ENCODE measurements around the gene NRCAM.
"Not testable (repeated sequence)": the region's sequence is repeated elsewhere in the genome, so short reads cannot be mapped to it uniquely, and the experiment has no call there.

The NRCAM gene

DNA sequence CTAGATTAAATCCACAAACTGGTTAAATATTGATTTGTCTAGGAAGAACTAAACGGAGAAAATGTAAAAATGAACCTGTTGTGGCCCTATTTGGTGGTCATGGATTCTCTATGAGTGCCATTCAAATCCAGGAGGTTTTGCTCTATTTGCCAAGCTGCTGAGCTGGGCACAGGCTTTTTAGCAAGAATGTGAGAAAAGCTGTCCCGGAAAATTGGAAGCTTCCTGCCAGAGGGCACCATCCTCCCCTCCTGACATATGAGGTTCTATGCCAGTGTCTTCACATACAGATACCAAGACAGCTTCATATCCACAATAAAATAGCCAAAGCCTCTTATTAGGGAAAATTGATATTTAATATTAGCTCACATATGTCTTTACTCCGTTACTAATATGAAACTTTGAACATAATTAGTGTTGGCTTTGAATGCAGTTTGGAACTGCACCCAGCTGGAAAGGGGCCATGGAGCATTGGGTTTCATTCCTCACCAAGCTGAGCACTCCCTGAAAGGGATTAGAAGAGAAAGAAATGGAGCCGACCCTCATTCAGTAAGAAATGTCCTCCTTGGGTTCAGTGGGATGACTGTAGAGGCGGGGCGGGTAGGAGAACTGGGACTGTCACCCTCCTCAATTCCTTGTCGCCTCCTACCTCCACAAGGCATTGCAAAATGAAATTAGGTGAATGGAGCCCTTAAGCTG is 47.8 kb downstream of the NRCAM start:
- Mint-ChIP-seq H3K4me1 (peaks cover 9% of the 10 kb centered on the region), H3K36me3 (peaks cover 2% of the 10 kb centered on the region), H3K27ac (no peak overlapping the region), H3K9me3 (peaks cover 2% of the 10 kb centered on the region), H3K27me3 (no peaks in the 10 kb centered on the region), H3K4me3 (no peak overlapping the region)
- ATAC-seq (ENCODE audit: low read depth) = no peak
- no peak for DNase-seq (ENCODE audit: low spot score in 2 of 2)

DNA sequence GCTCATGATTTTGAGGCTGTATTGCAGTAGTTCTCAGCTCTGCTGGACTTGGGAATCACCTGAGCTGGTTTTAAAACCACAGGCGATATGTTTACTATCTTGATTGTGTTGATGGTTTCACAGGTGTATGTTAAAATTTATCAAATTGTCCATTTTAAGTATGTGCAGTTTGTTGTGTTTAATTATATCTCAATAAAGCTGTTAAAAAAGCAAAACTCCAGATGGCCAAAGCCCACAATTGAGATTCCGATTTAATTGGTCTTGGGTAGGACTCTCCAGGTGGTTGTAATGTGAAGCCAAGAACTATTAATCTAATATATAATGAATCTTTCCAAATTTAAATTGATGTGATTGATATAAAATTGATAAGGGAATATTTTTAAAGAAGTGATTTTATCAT is 48.6 kb downstream of the NRCAM start:
- Mint-ChIP-seq H3K36me3 (no peaks in the 10 kb centered on the region), H3K27ac (no peak overlapping the region), H3K9me3 (no peaks in the 10 kb centered on the region), H3K4me3 (no peak overlapping the region), H3K27me3 (no peaks in the 10 kb centered on the region), H3K4me1 (peaks cover 10% of the 10 kb centered on the region)
- ATAC-seq (ENCODE audit: low read depth) (no peak), DNase-seq (ENCODE audit: low spot score in 2 of 2) (no peak)

DNA sequence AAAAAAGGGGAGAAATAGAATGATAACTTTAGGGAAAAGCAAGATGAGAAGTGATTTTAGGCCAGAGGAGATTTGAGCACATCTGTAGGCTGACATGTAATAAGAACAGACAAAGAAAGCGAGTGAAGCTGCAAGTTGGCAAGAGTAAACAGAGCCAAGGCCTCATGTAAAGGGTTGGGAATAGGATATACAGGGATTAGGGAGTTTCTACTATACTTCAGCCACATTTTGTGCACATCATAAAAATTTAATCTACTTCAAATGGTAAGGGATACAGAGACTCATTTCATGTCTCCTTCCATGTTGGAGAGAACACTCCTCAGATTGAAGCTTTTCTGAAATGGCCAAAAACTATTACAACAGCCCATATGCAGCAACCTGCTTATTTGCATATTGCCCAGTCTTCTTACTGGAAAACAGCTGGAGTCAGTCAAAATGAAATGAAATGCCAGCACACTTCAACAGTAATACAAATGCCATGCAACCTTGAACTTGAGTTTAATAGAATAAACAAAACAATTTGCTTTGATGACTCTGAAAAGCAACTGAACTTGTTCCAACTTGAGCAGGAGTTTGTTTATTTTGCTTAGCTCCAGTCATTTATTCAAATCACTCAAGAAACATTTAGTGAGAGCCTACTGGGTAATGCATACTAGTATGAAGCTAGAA is 49.9 kb downstream of the NRCAM start:
- Mint-ChIP-seq H3K27me3 (no peaks in the 10 kb centered on the region), H3K27ac (no peak overlapping the region)

DNA sequence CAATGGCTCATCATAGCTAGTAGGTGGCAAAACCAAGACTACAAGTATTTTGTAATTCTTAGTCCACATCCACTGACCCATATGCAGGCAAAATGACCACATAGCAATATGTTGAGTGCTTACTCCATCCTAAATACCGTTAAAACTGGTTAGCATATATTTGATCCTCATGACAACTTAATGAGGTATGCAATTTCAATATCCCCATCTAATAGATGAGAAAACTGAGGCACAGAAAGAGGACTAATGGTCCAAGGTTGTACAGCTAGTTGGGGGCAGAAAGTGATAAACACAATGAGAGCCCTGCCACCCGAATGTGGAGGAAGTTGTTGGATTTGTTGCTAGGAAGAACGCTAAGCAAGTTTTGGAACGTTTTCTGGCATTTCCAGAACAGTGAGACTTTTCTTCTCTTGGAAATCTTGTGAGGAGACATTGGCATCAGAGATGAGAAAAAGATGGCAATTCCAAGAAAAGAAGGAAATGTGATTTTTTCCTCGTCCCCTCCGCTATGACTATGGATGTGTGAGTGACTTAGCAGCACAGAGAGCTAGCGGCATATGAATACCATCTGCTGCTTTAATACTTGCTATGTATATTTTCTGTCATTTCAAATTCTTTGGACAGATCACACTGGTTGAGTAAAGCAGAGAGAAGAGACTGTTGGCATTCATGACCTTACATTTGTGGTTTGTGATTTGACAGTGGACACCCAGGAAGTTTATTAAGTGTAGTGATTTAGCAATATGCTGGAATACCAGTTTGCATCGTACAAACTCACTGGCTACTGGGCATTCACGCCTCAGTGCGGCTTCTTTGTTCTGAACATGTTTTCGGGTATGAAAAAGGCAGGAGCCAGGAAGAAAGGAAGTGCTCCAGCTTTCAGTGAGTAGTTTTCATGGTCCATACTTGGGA is 51.5 kb downstream of the NRCAM start:
- Mint-ChIP-seq H3K4me1 (peaks cover 12% of the 10 kb centered on the region), H3K36me3 (no peaks in the 10 kb centered on the region), H3K27me3 (peaks cover 2% of the 10 kb centered on the region), H3K9me3 (no peaks in the 10 kb centered on the region), H3K4me3 (no peak overlapping the region), H3K27ac (no peak overlapping the region)
- DNase-seq (ENCODE audit: low spot score in 2 of 2) (no peak), ATAC-seq (ENCODE audit: low read depth) (no peak)

More for the DNA sequence above, 49.9 kb downstream of the NRCAM start:
- Mint-ChIP-seq H3K4me1 (peaks cover 12% of the 10 kb centered on the region), H3K4me3 (no peak overlapping the region), H3K9me3 (no peaks in the 10 kb centered on the region), H3K36me3 (no peaks in the 10 kb centered on the region)
- no peak for ATAC-seq (ENCODE audit: low read depth)
- no peak for DNase-seq (ENCODE audit: low spot score in 2 of 2)

DNA sequence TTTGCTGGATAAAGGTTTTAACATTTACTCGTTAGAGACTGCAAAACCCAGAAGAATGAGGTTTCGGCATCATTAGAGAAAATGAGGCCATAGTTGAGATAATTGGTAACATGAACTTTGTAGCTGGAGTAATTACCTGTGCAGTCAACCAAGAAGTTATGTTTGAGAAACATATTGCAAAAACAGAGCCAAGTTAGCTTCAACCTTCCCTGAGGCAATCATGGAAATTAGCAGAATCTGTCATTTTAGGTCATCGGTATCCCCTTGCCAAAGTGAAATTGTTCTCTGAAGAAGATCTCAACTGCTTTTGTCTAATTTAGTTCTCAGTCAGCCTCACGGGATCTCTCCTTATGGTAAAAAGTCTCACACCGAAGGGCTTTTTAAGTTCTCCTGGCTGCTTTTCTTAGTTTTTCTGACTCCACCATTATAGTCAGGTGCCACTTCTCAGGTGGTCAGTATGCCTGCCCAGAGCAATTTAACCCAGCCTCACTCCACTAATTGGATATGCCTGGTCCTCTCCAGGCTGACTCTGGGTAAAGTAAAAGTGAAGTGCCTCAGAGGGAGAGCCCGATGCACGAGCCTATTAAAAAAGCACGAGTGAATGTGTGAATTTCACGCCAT is 52.5 kb downstream of the NRCAM start:
- Mint-ChIP-seq H3K36me3 (no peaks in the 10 kb centered on the region), H3K4me1 (peaks cover 8% of the 10 kb centered on the region), H3K27me3 (peaks cover 3% of the 10 kb centered on the region), H3K4me3 (no peak overlapping the region), H3K9me3 (no peaks in the 10 kb centered on the region), H3K27ac (no peak overlapping the region)
- ATAC-seq (ENCODE audit: low read depth) = no peak
- no peak for DNase-seq (ENCODE audit: low spot score in 2 of 2)

DNA sequence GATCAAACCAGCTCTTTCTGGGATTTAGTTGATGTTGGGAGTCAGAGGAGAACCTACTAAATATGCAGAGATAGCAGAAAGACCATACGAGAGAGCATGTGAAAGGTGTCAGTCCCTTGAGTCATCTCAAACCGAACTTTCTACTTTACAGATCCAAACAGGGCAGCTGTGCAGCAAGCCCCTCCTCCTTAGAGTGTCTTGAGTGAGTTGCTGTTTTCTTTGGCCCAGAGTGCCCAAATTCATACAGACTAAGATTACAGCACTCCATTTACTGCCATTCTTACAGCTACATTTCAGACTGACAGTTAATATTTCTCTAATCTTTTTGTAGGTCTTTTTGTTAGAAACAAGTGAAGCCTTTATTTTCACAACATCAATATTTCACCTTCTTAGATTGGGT is 53.4 kb downstream of the NRCAM start:
- peaks cover 9% of the 10 kb centered on the region for H3K27me3 Mint-ChIP-seq
- ATAC-seq (ENCODE audit: low read depth) (no peak), DNase-seq (ENCODE audit: low spot score in 2 of 2) (no peak)
- peaks cover 7% of the 10 kb centered on the region for H3K4me1 Mint-ChIP-seq
- H3K4me3 Mint-ChIP-seq = no peak overlapping the region
- peaks cover 2% of the 10 kb centered on the region for H3K36me3 Mint-ChIP-seq
- H3K9me3 Mint-ChIP-seq = no peaks in the 10 kb centered on the region
- H3K27ac Mint-ChIP-seq = no peak overlapping the region

DNA sequence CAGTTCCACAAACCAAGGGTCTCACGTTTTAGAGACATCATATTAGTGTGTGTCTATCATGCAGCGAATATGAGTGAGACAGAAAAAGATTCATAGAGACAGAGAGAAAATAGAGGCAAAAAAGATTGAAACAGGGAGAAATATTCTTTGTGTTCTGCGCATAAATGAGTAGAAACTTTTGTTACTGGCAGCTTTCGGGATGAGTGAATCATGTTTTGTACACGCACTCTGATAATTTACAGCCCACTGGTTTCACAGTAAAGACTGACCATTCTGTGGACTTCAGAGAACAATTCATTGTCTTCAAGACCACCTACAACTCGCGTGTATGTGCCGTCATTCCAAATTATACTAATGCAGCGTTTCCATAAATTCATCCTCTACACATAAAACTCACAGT is 60.2 kb downstream of the NRCAM start:
- Mint-ChIP-seq H3K9me3 (peaks cover 1% of the 10 kb centered on the region), H3K4me1 (no peaks in the 10 kb centered on the region), H3K4me3 (no peak overlapping the region), H3K27ac (no peak overlapping the region), H3K36me3 (peaks cover 2% of the 10 kb centered on the region), H3K27me3 (peaks cover 17% of the 10 kb centered on the region)
- no peak for ATAC-seq (ENCODE audit: low read depth)
- no peak for DNase-seq (ENCODE audit: low spot score in 2 of 2)

DNA sequence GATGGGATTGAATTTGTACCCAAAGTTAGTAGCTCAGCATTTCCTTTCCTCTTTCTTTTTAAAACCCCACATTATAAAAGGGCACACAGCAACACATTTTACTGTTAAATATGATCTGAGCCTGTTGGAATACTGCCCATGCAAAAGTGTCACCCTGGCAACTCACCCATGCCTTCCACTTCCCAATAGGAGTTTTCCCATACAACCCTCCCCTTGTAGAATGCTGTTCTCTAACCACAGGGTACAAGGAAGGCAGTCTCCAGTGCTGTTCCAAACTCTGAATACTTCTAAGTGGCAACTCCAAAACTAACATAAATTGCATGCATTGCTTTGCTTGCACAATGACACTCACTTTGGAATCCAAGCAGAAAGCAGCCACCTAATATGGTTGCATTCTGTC is 60.8 kb downstream of the NRCAM start:
- ATAC-seq (ENCODE audit: low read depth) = no peak
- H3K36me3 Mint-ChIP-seq = peaks cover 2% of the 10 kb centered on the region
- no peak overlapping the region for H3K27ac Mint-ChIP-seq
- no peaks in the 10 kb centered on the region for H3K4me1 Mint-ChIP-seq
- peaks cover 1% of the 10 kb centered on the region for H3K9me3 Mint-ChIP-seq
- no peak for DNase-seq (ENCODE audit: low spot score in 2 of 2)
- no peak overlapping the region for H3K4me3 Mint-ChIP-seq
- H3K27me3 Mint-ChIP-seq = peaks cover 17% of the 10 kb centered on the region

DNA sequence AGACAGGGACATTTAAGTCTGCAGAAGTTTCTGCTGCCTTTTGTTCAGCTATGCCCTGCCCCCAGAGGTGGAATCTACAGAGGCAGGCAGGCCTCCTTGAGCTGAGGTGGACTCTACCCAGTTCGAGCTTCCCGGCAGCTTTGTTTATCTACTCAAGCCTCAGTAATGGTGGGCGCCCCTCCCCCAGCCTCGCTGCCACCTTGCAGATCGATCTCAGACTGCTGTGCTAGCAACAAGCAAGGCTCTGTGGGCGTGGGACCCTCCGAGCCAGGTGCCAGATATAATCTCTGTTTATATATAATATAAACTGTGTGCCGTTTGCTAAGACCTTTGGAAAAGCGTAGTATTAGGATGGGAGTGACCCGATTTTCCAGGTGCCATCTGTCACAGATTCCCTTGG is 63.1 kb downstream of the NRCAM start:
- not testable (repeated sequence) for H3K27ac Mint-ChIP-seq; H3K4me3 Mint-ChIP-seq; H3K36me3 Mint-ChIP-seq; DNase-seq (ENCODE audit: low spot score in 2 of 2); H3K9me3 Mint-ChIP-seq; ATAC-seq (ENCODE audit: low read depth); H3K4me1 Mint-ChIP-seq
- H3K27me3 Mint-ChIP-seq = peaks cover 10% of the 10 kb centered on the region

DNA sequence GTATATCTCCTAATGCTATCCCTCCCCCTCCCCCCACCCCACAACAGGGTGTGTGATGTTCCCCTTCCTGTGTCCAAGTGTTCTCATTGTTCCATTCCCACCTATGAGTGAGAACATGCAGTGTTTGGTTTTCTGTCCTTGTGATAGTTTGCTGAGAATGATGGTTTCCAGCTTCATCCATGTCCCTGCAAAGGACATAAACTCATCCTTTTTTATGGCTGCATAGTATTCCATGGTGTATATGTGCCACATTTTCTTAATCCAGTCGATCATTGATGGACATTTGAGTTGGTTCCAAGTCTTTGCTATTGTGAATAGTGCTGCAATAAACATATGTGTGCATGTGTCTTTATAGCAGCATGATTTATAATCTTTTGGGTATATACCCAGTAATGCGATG is 68.5 kb downstream of the NRCAM start:
- not testable (repeated sequence) for ATAC-seq (ENCODE audit: low read depth); H3K36me3 Mint-ChIP-seq; H3K27ac Mint-ChIP-seq; H3K27me3 Mint-ChIP-seq; DNase-seq (ENCODE audit: low spot score in 2 of 2); H3K9me3 Mint-ChIP-seq; H3K4me3 Mint-ChIP-seq
- peaks cover 10% of the 10 kb centered on the region for H3K4me1 Mint-ChIP-seq

DNA sequence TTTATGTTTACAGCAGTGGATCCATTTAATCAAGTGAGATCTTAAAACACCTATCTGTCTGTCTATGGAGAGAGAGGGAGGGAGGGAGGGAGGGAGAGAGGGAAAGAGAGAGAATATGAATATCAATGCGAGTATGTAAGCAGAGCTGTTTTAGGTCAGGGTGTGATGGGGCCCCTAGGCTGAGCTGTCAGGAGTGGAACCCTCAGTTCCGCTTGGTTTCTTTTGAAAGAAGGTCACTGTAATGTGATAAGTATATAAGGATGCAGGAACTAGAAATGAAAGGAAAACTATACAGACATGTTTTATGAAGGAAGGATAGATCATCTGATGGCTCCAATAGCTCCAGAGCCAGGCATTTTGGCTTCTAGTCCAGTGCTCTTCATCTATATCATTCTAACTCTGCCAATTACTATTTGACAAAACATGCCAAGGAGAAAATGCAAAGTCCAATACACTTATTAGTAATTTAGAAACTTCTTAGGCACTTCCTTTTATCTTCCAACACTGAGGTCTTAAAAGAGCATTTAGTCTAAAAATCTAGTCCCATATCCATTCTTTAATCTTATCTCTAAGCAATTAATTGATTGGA is 70.3 kb downstream of the NRCAM start:
- Mint-ChIP-seq H3K9me3 (no peaks in the 10 kb centered on the region), H3K27ac (no peak overlapping the region), H3K4me3 (no peak overlapping the region), H3K36me3 (no peaks in the 10 kb centered on the region), H3K27me3 (peaks cover 3% of the 10 kb centered on the region), H3K4me1 (peaks cover 10% of the 10 kb centered on the region)
- ATAC-seq (ENCODE audit: low read depth) (no peak), DNase-seq (ENCODE audit: low spot score in 2 of 2) (no peak)

DNA sequence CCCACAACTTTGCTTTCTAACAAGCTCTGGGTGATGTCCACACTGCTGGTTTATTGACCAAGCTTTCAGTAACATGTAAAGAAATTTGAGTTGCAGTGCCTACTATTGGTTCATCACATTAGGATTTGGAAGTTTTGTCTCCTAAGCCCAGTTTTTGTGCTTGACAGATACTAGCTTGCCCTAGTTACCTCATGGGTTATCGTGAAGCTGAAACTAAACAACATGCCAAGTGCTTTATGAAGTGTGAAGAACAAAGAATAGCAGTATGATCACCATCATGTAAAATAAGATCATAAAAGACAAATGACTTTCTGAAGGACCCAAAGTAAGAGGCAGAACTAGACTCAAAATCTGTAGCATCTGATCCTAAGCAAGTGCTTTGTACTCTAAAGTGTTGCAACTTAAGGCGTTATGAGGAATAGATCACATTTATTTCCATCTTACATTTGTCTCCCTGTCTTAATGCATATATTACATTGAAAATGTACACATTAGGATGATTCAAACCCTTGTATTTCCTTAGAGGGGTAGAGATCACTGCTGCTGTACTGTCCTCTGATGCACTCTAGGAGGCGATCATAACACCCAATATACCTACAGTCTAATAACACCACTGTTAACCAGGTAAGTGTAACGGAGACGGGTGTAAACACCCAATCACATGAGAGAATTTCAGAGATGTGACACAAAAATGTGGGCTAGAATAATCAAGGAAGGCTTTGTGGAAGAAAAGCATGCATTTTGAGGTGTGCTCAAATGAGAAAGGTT is 71.3 kb downstream of the NRCAM start:
- Mint-ChIP-seq H3K9me3 (no peaks in the 10 kb centered on the region), H3K4me3 (no peak overlapping the region), H3K27me3 (peaks cover 3% of the 10 kb centered on the region), H3K27ac (peak overlapping the region; percentile 3), H3K36me3 (no peaks in the 10 kb centered on the region), H3K4me1 (peaks cover 10% of the 10 kb centered on the region)
- peak; percentile 85 for ATAC-seq (ENCODE audit: low read depth)
- no peak for DNase-seq (ENCODE audit: low spot score in 2 of 2)

DNA sequence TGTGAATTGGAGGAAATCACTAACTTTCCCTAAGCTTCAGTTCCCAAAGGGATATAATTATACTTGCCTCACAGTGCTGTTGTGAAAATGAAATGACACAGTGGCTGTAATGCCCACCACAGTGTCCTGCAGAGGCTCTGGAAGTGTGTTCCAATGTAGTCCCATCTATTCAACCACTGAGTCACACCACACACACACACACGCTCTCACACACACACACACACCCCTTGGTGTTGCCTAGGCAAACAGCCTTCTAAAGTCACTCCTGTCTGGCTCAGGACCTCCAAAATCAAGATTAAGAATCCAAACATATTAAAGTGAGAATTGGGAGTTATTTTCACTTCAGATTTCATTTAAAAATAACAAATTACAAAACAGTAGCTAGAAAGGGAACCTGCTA is 73.3 kb downstream of the NRCAM start:
- DNase-seq (ENCODE audit: low spot score in 2 of 2) (no peak), ATAC-seq (ENCODE audit: low read depth) (no peak)
- Mint-ChIP-seq H3K4me3 (no peak overlapping the region), H3K4me1 (peaks cover 10% of the 10 kb centered on the region), H3K36me3 (no peaks in the 10 kb centered on the region), H3K9me3 (no peaks in the 10 kb centered on the region), H3K27me3 (peaks cover 4% of the 10 kb centered on the region), H3K27ac (no peak overlapping the region)

Measured in memory B cell (primary cell).